HEK293T (cell line): ENCODE results near the gene MTARC2.

ENCODE experiments used
- BHLHE40 ChIP-seq: fragments of 450-650 bp; IDR thresholded peaks from 2 replicates; pipeline ENCODE4 v1.6.1; 2016; ENCODE audit warnings: mild to moderate bottlenecking, moderate library complexity, borderline replicate concordance
- FOXM1 ChIP-seq: fragments of 450-650 bp; IDR thresholded peaks from 2 replicates; pipeline ENCODE4 v1.6.1; 2017; ENCODE audit warnings: mild to moderate bottlenecking, borderline replicate concordance
- HDGF ChIP-seq: fragments of 450-650 bp; IDR thresholded peaks from 2 replicates; pipeline ENCODE4 v1.6.1; 2017; ENCODE audit warnings: antibody characterized with exemption, borderline replicate concordance
- SP1 ChIP-seq: fragments of 450-650 bp; IDR thresholded peaks from 2 replicates; pipeline ENCODE4 v1.6.1; 2017
- TARDBP ChIP-seq: fragments of 450-650 bp; IDR thresholded peaks from 2 replicates; pipeline ENCODE4 v1.6.1; 2016

GRCh38 chr1:220791285-220791684, 43.2 kb downstream of the MTARC2 start:
- no peak for TF ChIP-seq HDGF
- no peak for TF ChIP-seq FOXM1
- no peak for TF ChIP-seq SP1
- TF ChIP-seq TARDBP, result no peak
- TF ChIP-seq BHLHE40, result no peak
